Measurements from ENCODE around the gene IL17REL. TPM values are rescaled to one million over a fixed set of nuclear protein-coding genes. Genes with fewer than 3 reads are reported as not detected.
A peak's percentile ranks its signal among the peaks of the same experiment; 100 is the strongest.

IL17REL gene
- total and polyA plus RNA-seq, 10 of the 15 experiments (the other 5 are each of a cell fraction or from before 2014, with no cell fraction given): 0.03 TPM; not detected in 9

DNA sequence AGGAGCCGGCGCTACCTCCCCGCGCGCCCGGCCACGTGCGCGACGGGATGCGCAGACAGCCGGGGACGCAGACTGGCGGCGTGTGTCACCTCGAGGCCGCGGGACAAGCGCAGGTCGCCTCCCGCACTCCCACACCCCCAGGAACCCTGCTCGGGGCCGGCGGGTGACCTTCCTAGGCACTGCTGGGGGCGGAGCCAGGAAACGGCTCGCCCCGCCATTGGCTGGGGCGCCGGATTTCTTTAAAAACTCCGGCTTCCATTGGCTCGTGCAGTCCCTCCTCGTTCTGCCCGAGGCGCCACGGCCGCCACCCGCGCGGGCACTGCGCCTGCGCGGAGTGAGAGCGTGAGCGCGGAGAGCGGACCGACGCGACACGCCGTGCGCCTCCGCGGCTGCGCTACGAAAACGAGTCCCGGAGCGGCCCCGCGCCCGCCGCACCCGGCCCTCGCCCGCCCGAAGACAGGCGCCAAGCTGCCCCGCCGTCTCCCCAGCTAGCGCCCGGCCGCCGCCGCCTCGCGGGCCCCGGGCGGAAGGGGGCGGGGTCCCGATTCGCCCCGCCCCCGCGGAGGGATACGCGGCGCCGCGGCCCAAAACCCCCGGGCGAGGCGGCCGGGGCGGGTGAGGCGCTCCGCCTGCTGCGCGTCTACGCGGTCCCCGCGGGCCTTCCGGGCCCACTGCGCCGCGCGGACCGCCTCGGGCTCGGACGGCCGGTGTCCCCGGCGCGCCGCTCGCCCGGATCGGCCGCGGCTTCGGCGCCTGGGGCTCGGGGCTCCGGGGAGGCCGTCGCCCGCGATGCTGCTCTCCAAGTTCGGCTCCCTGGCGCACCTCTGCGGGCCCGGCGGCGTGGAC, 52.2 kb downstream of the IL17REL start, which contains the start of gene PIM3 (continued):
- TF ChIP-seq, protein P1, sequence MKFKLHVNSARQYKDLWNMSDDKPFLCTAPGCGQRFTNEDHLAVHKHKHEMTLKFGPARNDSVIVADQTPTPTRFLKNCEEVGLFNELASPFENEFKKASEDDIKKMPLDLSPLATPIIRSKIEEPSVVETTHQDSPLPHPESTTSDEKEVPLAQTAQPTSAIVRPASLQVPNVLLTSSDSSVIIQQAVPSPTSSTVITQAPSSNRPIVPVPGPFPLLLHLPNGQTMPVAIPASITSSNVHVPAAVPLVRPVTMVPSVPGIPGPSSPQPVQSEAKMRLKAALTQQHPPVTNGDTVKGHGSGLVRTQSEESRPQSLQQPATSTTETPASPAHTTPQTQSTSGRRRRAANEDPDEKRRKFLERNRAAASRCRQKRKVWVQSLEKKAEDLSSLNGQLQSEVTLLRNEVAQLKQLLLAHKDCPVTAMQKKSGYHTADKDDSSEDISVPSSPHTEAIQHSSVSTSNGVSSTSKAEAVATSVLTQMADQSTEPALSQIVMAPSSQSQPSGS (IDR thresholded peaks at IDR 0.05; ENCODE audit: low read length): no peak
- TF ChIP-seq ZZZ3 (IDR thresholded peaks at IDR 0.05; ENCODE audit: control insufficient read depth, insufficient read length, low read depth) (no peak), HDGF (IDR thresholded peaks at IDR 0.05) (no peak)
- TF ChIP-seq, protein P2, sequence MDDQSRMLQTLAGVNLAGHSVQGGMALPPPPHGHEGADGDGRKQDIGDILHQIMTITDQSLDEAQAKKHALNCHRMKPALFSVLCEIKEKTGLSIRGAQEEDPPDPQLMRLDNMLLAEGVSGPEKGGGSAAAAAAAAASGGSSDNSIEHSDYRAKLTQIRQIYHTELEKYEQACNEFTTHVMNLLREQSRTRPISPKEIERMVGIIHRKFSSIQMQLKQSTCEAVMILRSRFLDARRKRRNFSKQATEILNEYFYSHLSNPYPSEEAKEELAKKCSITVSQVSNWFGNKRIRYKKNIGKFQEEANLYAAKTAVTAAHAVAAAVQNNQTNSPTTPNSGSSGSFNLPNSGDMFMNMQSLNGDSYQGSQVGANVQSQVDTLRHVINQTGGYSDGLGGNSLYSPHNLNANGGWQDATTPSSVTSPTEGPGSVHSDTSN (IDR thresholded peaks at IDR 0.05; ENCODE audit: insufficient replicate concordance, low read depth, low read length): no peak

DNA sequence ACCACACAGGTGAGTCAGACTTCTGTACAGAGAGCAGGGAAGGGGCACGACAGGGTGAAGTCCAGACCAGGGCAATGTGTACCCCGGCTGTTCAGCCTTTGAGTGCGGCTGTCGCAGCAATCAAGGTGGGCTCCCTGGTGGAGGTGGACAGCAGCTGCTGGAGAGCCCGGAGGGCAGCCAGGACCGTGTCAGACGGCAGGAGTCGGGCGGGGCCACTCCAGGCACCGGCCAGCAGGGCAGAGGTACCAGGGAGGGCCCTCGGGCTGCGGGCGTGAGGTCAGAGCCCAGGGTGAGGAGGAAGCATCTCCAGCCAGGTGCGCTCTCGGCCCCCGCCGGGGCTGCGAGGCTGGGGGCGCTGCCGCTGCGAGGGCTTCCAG, 52.8 kb downstream of the IL17REL start:
- in situ Hi-C loops (cut with MboI): loop anchor here (10.0 kb wide), 1 partner anchor 575 kb away; the partner anchor contains the start of gene TYMP
- Histone ChIP-seq H3K9me3 (replicated peaks; ENCODE audit: control insufficient read depth, insufficient read depth, low read length) (no peaks in the 10 kb centered on the region), H2AFZ (ENCODE audit: control insufficient read depth, low read depth, low read length) (peak overlapping the region; percentile 77), H3K4me1 (ENCODE audit: control insufficient read depth, insufficient read depth, low read length) (peaks cover 16% of the 10 kb centered on the region), H3K36me3 (ENCODE audit: control insufficient read depth in 2 of 2, insufficient read depth in 2 of 2, low read length in 1 of 2) (peaks cover 11 to 15% of the 10 kb centered on the region in 2 experiments), H3K27me3 (replicated peaks in 1 of 2; ENCODE audit: control insufficient read depth in 2 of 2, insufficient read depth in 2 of 2, low read length in 1 of 2) (no peaks in the 10 kb centered on the region), H3K4me3 (peak overlapping the region; percentile 80), H3K27ac (ENCODE audit: control insufficient read depth, insufficient read depth) (peak overlapping the region; percentile 53), H3K4me2 (ENCODE audit: control insufficient read depth, insufficient read depth) (peak overlapping the region; percentile 99), H3K9ac (ENCODE audit: control insufficient read depth, insufficient read depth, low read length) (peak overlapping the region; percentile 78), H4K20me1 (ENCODE audit: control insufficient read depth, insufficient read depth) (peaks cover under 1% of the 10 kb centered on the region; the same call in 1 of the 2 replicates), H3K79me2 (ENCODE audit: control insufficient read depth, insufficient read depth, low read length) (peaks cover 45% of the 10 kb centered on the region)
- SMC1A ChIA-PET (ENCODE audit: uncharacterized antibody, unreplicated experiment): interaction anchor here (0.6 kb wide), 1 partner anchor 281 kb away, joined by 4 read pairs; no protein-coding TSS in a partner anchor
- DNase-seq (ENCODE audit: low read depth, low spot score) (no peak), FAIRE-seq (no peak), ATAC-seq (peak; percentile 22)
- CTCF ChIA-PET: interaction anchor here (0.6 to 1.0 kb wide), 2 partner anchors 29 to 46 kb away, joined by 3 to 4 read pairs; no protein-coding TSS in a partner anchor
- RAD21 ChIA-PET (ENCODE audit: unreplicated experiment): interaction anchor here (0.6 to 1.3 kb wide), 3 partner anchors 24 to 382 kb away, joined by 3 to 6 read pairs (median 3); no protein-coding TSS in a partner anchor
- POLR2A ChIA-PET: interaction anchor here (0.6 to 1.6 kb wide), 3 partner anchors 9 to 23 kb away, joined by 3 to 7 read pairs (median 3); no protein-coding TSS in a partner anchor
- intact Hi-C loops (cut with micrococcal nuclease; ENCODE audit: unreplicated experiment): loop anchor here (5.0 kb wide), 1 partner anchor 228 kb away; the partner anchor contains the start of gene TRABD
- under 1% methylated on average over 21 of the region's 21 CpGs for WGBS (ENCODE audit: insufficient coverage, insufficient replicate concordance, low lambda C conversion rate, missing lambda C conversion rate)
- TSS peak; percentile 96 for BruUV-seq (replicated peaks)
- TF ChIP-seq HDAC6 (IDR thresholded peaks at IDR 0.05; ENCODE audit: unreplicated experiment) (no peak), MXI1 (IDR thresholded peaks at IDR 0.05; ENCODE audit: low read depth, low read length) (no peak), PAX8 (IDR thresholded peaks at IDR 0.05) (no peak), SUPT20H (IDR thresholded peaks at IDR 0.05; ENCODE audit: borderline replicate concordance, control insufficient read depth, low read depth, low read length) (no peak), GABPA (IDR thresholded peaks at IDR 0.05; ENCODE audit: low read depth) (no peak), MEF2A (IDR thresholded peaks at IDR 0.05; ENCODE audit: insufficient read depth, low read depth, low read length) (no peak), HDGF (IDR thresholded peaks at IDR 0.05) (no peak; the same call in 1 of the 2 replicates)
- TF ChIP-seq, protein P3, sequence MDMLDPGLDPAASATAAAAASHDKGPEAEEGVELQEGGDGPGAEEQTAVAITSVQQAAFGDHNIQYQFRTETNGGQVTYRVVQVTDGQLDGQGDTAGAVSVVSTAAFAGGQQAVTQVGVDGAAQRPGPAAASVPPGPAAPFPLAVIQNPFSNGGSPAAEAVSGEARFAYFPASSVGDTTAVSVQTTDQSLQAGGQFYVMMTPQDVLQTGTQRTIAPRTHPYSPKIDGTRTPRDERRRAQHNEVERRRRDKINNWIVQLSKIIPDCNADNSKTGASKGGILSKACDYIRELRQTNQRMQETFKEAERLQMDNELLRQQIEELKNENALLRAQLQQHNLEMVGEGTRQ (IDR thresholded peaks at IDR 0.05; ENCODE audit: borderline replicate concordance, low read depth, low read length): no peak
- TF ChIP-seq, protein P4, sequence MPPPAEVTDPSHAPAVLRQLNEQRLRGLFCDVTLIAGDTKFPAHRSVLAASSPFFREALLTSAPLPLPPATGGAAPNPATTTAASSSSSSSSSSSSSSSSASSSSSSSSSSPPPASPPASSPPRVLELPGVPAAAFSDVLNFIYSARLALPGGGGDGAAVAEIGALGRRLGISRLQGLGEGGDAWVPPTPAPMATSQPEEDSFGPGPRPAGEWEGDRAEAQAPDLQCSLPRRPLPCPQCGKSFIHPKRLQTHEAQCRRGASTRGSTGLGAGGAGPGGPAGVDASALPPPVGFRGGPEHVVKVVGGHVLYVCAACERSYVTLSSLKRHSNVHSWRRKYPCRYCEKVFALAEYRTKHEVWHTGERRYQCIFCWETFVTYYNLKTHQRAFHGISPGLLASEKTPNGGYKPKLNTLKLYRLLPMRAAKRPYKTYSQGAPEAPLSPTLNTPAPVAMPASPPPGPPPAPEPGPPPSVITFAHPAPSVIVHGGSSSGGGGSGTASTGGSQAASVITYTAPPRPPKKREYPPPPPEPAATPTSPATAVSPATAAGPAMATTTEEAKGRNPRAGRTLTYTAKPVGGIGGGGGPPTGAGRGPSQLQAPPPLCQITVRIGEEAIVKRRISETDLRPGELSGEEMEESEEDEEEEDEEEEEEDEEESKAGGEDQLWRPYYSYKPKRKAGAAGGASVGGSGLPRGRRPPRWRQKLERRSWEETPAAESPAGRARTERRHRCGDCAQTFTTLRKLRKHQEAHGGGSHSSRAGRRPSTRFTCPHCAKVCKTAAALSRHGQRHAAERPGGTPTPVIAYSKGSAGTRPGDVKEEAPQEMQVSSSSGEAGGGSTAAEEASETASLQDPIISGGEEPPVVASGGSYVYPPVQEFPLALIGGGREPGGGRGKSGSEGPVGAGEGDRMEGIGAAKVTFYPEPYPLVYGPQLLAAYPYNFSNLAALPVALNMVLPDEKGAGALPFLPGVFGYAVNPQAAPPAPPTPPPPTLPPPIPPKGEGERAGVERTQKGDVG (CRISPR knock-in tag; IDR thresholded peaks at IDR 0.05): no peak
